PC-3 (cell line): ENCODE data around the gene NIPBL. TPM values are rescaled to one million over a fixed set of nuclear protein-coding genes. Genes with fewer than 3 reads are reported as not detected.
A peak's percentile ranks its signal among the peaks of the same experiment; 100 is the strongest.

Experiments
- ATAC-seq: fragments of 200-7000 bp; cut with Tn5 transposase; 2 replicates; pipeline ENCODE4 v1.9.1; 2020; ENCODE audit warnings: mild to moderate bottlenecking, moderate library complexity
- BruUV-seq: library from RNA; stranded (reverse); fragments of 400-500 nt; replicated peaks from 2 replicates; lab custom pipeline; 2021; lab: Mats Ljungman, UMichigan
- CTCF ChIA-PET: fragments of 300-600 bp; sonication (Branson Sonifier 250); formaldehyde crosslinking; loops from one replicate; lab custom pipeline; 2022; ENCODE audit warnings: antibody characterized with exemption; lab: Charles Lee
- POLR2A ChIA-PET: fragments of 300-600 bp; sonication (Branson Sonifier 250); formaldehyde crosslinking; loops from one replicate; lab custom pipeline; 2022; ENCODE audit warnings: antibody characterized with exemption; ENCODE audit not compliant: unreplicated experiment; lab: Charles Lee
- DNase-seq: peaks from one replicate; pipeline ENCODE4 v3.0.0-alpha.2; 2015
- H2AFZ ChIP-seq: fragments of 300-600 bp; sonication (generic); 2 replicates; pipeline ENCODE4 v1.6.0; 2016; ENCODE audit warnings: antibody characterized with exemption, low read length
- H3F3A ChIP-seq: fragments of 300-600 bp; sonication (generic); one replicate; pipeline ENCODE4 v1.6.0; 2017; ENCODE audit warnings: antibody characterized with exemption, low read length, control low read depth, mild to moderate bottlenecking; ENCODE audit not compliant: unreplicated experiment
- H3K27ac ChIP-seq: fragments of 300-600 bp; sonication (generic); 2 replicates; pipeline ENCODE4 v1.5.1; 2016; ENCODE audit warnings: mild to moderate bottlenecking, low read length
- H3K27me3 ChIP-seq: fragments of 300-600 bp; sonication (generic); 2 replicates; pipeline ENCODE4 v1.6.1; 2016; ENCODE audit warnings: low read length, mixed read lengths
- H3K36me3 ChIP-seq: fragments of 300-600 bp; sonication (generic); 2 replicates; pipeline ENCODE4 v1.6.1; 2016; ENCODE audit warnings: low read depth, mixed run types, low read length, mixed read lengths
- H3K4me1 ChIP-seq: fragments of 300-600 bp; sonication (generic); 2 replicates; pipeline ENCODE4 v1.5.1; 2016; ENCODE audit warnings: low read length; ENCODE audit not compliant: insufficient read depth
- H3K4me2 ChIP-seq: fragments of 300-600 bp; sonication (generic); 2 replicates; pipeline ENCODE4 v1.6.0; 2016; ENCODE audit warnings: low read length
- H3K4me3 ChIP-seq: fragments of 300-600 bp; sonication (generic); 2 replicates; pipeline ENCODE4 v1.5.1; 2016; ENCODE audit warnings: mild to moderate bottlenecking, low read length, mixed read lengths
- H3K79me2 ChIP-seq: fragments of 300-600 bp; sonication (generic); 2 replicates; pipeline ENCODE4 v1.6.1; 2017; ENCODE audit warnings: low read length, mixed read lengths
- H3K9ac ChIP-seq: fragments of 300-600 bp; sonication (generic); 2 replicates; pipeline ENCODE4 v1.6.0; 2016; ENCODE audit warnings: mild to moderate bottlenecking, low read length
- H3K9me2 ChIP-seq: fragments of 300-600 bp; sonication (generic); replicated peaks from 2 replicates; pipeline ENCODE4 v1.6.1; 2016; ENCODE audit warnings: mixed run types, low read length, mixed read lengths
- H3K9me3 ChIP-seq: fragments of 300-600 bp; sonication (generic); 2 replicates; pipeline ENCODE4 v1.6.1; 2016; ENCODE audit warnings: low read length, mixed read lengths
- H4K20me1 ChIP-seq: fragments of 300-600 bp; sonication (generic); 2 replicates; pipeline ENCODE4 v1.6.1; 2016; ENCODE audit warnings: low read length, mixed read lengths
- CTCF ChIP-seq: fragments of 300-600 bp; sonication (generic); conservative IDR thresholded peaks from 2 replicates; pipeline ENCODE4 v1.5.1; 2017; ENCODE audit warnings: antibody characterized with exemption, low read depth, mild to moderate bottlenecking, low read length
- EZH2 ChIP-seq: fragments of 300-600 bp; sonication (generic); IDR thresholded peaks from one replicate; pipeline ENCODE4 v1.6.1; 2017; ENCODE audit warnings: antibody characterized with exemption, mild to moderate bottlenecking, low read length; ENCODE audit not compliant: unreplicated experiment
- EZH2phosphoT487 ChIP-seq: fragments of 300-600 bp; sonication (generic); IDR thresholded peaks from 2 replicates; pipeline ENCODE4 v1.6.1; 2018; ENCODE audit warnings: mild to moderate bottlenecking, antibody characterized with exemption, low read length, borderline replicate concordance
- intact Hi-C: fragments of 100-400 bp; cut with micrococcal nuclease; formaldehyde crosslinking; loops from 2 replicates; pipeline ENCODE4 v1.9.0; 2023
- total RNA-seq: library from RNA; depleted of rRNA; stranded (reverse); fragments of >200 nt; gene quantifications from 2 replicates; pipeline ENCODE4 v1.2.3, GENCODE V29; 2014

NIPBL gene
- total RNA-seq, 1 experiment from 2014 or later, result 16.8 TPM

GRCh38 chr5:36950586-36951457 is 74.3 kb downstream of the NIPBL start:
- H3K4me1 ChIP-seq, result peaks cover 53% of the 10 kb centered on the region
- peak overlapping the region; percentile 55 for H3K4me2 ChIP-seq
- peaks cover 25% of the 10 kb centered on the region for H4K20me1 ChIP-seq
- intact Hi-C loops, result no loop called here
- H3K36me3 ChIP-seq, result no peaks in the 10 kb centered on the region
- peak overlapping the region; percentile 24 for H3K27ac ChIP-seq
- POLR2A ChIA-PET, result no interaction called here
- H3K9me3 ChIP-seq, result no peaks in the 10 kb centered on the region
- ATAC-seq (peak; percentile 39), DNase-seq (peak; percentile 83)
- BruUV-seq, result no TSS peak
- CTCF ChIA-PET, result no interaction called here
- H3K4me3 ChIP-seq, result peak overlapping the region; percentile 2; the same call in 1 of the 2 replicates
- H3K27me3 ChIP-seq, result no peaks in the 10 kb centered on the region
- H3K79me2 ChIP-seq, result peaks cover 76% of the 10 kb centered on the region
- no peaks in the 10 kb centered on the region for H3K9me2 ChIP-seq
- peaks cover 5% of the 10 kb centered on the region for H3F3A ChIP-seq
- TF ChIP-seq EZH2 (no peak), EZH2phosphoT487 (no peak), CTCF (no peak)
- no peak overlapping the region for H3K9ac ChIP-seq
- no peak overlapping the region for H2AFZ ChIP-seq

GRCh38 chr5:36953043-36953442 is 76.5 kb downstream of the NIPBL start:
- Histone ChIP-seq H3K4me3 (no peak overlapping the region), H3K4me1 (peaks cover 39% of the 10 kb centered on the region), H3K27me3 (no peaks in the 10 kb centered on the region), H3K9ac (no peak overlapping the region), H3K4me2 (no peak overlapping the region), H4K20me1 (peaks cover 19% of the 10 kb centered on the region; the same call in 1 of the 2 replicates), H2AFZ (no peak overlapping the region), H3F3A (peaks cover 5% of the 10 kb centered on the region), H3K27ac (no peak overlapping the region), H3K9me2 (no peaks in the 10 kb centered on the region), H3K9me3 (no peaks in the 10 kb centered on the region), H3K79me2 (peaks cover 60% of the 10 kb centered on the region), H3K36me3 (no peaks in the 10 kb centered on the region)
- ATAC-seq, result no peak
- ChIA-PET POLR2A (no interaction called here), CTCF (no interaction called here)
- intact Hi-C loops, result no loop called here
- no peak for DNase-seq
- no TSS peak for BruUV-seq
- TF ChIP-seq EZH2, result no peak
- TF ChIP-seq CTCF, result no peak
- TF ChIP-seq EZH2phosphoT487, result no peak
